GM19240 (cell line): ENCODE data around the gene PNPLA6.

Source experiments
- DNase-seq: peaks from one replicate; pipeline ENCODE4 v3.0.0; 2011; ENCODE audit warnings: low spot score; ENCODE audit not compliant: insufficient read length

The PNPLA6 gene

GRCh38 chr19:7535047-7535997 lies at the start of gene PNPLA6:
Gene PNPLA6 (plus strand): TSS chr19:7535717. CDS start chr19:7535789, 72 bp downstream.
- DNase-seq, result peak; percentile 99

DNA sequence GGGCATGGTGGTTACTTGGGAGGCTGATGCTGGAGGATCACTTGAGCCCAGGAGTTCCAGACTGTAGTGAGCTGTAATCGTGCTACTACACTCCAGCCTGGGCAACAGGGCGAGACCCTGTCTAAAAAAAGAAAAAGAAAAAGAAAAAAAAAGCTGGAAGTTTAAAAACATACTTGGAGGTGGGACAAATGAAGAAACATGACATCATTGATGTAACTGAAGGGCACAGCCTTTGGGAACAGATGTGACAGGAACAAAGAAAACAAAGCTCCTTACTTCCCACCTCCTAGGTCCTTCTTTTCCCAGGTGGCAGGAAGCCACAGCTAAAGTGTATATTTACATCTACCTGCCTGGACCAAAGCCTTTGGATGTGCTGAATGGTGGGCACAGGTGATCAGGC lies 48.6 kb upstream of the PNPLA6 start:
- no peak for DNase-seq

DNA sequence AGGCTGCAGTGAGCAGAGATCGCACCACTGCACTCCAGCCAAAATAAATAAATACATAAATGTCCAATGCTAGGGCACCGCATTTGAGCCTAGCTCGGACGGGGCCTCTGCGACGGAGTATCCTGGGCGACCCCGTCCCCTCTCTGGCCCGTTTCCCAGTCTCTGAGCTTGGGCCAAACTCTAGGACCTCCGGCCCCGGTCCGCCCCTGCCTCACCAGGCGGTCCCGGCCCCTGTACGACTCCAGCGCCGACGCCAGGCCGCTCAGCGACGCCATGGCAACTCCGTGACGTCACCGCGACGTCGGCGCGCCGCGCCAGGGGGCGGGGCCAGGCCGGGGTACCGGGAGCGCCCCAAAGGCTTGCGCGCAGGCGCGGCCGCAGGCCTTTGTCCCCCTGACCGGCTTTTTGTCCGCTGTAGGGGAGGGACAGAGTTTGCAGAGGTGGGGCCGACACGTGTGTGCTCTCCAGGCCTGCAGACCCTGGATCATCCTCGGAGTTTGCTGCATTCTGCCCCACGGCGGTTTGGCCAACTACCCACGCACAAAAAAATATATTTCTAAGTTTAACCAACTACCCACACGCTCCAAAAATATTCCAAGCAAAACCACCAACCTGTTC lies 46.7 kb upstream of the PNPLA6 start, which contains the start of gene PEX11G:
Gene PEX11G (minus strand): TSS at position 300 of the 618 bp plus-strand sequence. CDS start 25 bp downstream, at position 275.
- DNase-seq, result peak; percentile 93

GRCh38 chr19:7489609-7490044 lies 45.9 kb upstream of the PNPLA6 start:
- DNase-seq, result no peak

DNA sequence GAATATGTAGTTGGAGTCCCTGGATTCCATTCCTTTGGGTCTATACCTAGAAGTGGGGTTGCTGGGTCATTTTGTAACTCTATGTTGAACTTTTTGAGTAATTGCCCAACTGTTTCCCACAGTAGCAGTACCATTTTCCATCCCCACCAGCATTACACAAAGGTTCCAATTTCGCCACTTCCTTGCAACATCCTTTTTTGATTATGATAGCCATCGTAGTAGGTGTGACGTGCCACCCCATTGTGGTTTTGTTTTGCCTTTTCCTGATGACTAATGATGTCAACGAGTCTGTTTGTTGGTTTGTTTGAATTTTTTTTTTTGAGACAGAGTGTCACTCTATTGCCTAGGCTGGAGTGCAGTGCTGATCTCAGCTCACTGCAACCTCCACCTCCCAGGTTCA lies 43.4 kb upstream of the PNPLA6 start:
- DNase-seq, result no peak

DNA sequence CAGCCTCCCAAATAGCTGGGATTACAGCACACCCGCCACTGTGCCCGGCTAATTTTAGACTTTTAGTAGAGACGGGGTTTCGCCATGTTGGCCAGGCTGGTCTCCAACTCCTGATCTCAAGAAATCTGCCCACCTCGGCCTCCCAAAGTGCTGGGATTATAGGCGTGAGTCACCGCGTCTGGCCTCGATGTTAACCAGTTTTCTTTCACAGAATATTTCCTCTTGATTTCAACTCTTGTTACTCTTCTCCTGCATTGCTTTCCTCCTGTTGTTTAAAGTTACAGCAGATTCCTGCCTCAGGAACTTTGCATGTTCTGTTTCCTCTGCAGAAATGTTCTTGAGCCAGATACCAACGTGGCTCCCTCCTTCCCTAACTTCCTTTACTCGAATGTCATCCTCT lies 43.0 kb upstream of the PNPLA6 start:
- DNase-seq, result no peak

- DNase-seq, result no peak
These were observed 41.0 kb upstream of the PNPLA6 start for GRCh38 chr19:7494416-7495098.

DNA sequence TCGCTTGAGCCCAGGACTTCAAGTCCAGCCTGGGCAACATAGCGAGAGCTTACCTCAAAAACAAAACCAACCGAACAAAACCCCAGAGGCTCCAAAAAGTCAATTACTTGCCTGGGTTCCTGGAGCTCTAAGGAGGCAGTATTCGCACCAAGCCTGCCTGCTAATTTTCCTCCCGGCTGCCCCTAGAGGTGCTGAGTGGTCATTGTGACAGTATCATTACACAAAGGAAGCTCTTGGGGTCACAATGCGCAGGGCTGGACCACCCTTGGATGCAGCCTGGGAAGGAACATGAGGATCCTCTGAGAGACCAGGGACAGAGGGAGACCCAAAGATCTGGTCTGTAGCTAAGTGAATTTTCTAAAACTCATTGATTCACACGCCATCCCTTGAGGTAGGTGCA lies 38.2 kb upstream of the PNPLA6 start:
- no peak for DNase-seq

DNA sequence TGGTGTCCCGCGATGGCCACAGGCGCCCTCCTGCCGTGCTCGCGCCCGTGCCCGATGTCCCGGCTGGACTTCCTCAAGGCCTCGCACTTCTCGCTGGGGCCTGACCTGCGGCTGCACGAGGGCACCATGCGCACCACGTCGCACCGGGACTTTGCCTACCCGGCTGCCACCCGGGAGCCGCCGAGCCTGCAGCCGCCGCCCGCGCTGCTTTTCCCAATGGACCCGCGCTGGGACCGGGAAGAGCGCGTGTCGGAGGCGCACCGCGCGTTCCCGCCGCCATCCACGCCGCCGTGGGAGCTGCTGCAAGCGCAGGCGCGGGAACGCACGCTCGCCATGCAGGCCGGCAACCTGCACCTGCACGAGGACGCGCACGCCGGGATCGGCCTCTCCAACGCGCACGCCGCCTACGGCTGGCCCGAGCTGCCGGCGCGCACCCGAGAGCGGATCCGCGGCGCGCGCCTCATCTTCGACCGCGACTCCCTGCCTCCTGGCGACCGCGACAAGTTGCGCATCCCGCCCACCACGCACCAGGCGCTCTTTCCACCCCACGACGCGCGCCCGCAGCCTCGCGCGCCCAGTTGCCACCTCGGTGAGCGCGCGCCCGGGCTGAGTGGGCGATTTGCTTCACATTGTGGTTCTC lies 34.6 kb upstream of the PNPLA6 start:
- DNase-seq, result no peak

- no peak for DNase-seq
These were observed 33.0 kb upstream of the PNPLA6 start for GRCh38 chr19:7502552-7502951.

DNA sequence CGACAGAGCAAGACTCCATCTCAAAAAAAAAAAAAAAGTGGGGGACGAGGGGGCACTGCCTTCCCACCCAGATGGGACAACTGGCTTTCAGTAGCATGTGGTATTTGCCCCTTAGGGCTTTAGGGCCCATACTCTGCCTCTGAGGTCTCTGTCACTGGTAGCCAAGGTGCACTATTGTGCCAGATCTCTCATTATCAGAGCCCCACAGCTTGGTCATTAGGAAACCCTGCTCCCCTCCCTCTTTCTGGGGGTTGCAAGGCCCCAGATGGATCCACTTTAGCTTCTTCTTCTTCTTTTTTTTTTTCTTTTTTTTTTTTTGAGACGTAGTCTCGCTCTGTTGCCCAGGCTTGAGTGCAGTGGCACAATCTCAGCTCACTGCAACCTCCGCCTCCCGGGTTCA lies 30.8 kb upstream of the PNPLA6 start:
- no peak for DNase-seq

DNA sequence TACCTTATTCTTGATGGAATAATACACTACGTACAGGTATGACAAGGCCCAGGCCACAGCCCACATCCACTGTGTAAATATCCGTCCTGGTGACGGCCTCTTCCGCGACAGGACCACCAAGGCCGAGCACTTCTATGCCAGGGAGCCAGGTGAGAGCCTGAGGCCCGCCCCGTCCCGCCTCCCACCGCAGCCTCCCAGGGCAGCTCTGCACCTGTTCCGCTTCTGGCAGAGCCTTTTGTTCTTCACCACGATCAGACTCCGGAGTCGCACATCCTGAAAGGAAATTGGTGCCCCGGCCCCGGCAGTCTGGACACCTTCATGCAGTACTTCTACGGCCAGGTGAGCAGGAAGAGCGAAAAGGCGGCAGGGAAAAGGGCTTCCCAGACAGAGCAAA lies 30.2 kb upstream of the PNPLA6 start:
- DNase-seq, result no peak

GRCh38 chr19:7505682-7506384 lies 29.7 kb upstream of the PNPLA6 start:
- no peak for DNase-seq

GRCh38 chr19:7506385-7507328 lies 28.9 kb upstream of the PNPLA6 start:
- DNase-seq, result no peak

- no peak for DNase-seq
These were observed 27.6 kb upstream of the PNPLA6 start for GRCh38 chr19:7507884-7508283.

- DNase-seq, result no peak
These were observed 25.9 kb upstream of the PNPLA6 start for GRCh38 chr19:7509625-7510024.

DNA sequence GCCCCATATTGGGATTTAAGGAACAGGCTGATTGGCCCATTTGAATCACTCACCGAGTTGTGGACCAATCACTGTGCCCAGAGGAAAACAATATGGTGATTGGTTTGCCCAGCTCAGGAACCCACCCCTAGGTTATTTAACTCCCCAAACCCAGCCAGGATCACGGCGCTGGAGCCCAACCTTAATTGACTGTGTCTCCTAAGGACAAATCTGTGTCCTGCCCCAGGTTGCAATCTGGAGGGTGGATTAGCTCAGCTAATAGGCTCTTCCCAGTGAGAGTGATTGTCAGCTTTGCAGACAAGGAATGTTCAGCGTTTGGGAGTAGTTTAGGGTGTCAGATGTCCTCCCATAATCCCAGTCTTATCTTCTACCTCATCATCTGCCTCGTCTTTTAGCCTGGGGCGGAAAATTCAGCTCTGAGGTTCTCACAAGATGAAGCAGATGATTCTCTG lies 23.1 kb upstream of the PNPLA6 start:
- DNase-seq, result no peak

- DNase-seq, result no peak
These were observed 21.5 kb upstream of the PNPLA6 start for GRCh38 chr19:7513809-7514642.
